GM19455 (cell line): ENCODE data around the gene KCNA2.

ENCODE experiments used
- ATAC-seq: cut with Tn5 transposase; IDR thresholded peaks from one replicate; pipeline ENCODE4 v1.9.1; 2021; ENCODE audit not compliant: unreplicated experiment

Gene KCNA2

DNA sequence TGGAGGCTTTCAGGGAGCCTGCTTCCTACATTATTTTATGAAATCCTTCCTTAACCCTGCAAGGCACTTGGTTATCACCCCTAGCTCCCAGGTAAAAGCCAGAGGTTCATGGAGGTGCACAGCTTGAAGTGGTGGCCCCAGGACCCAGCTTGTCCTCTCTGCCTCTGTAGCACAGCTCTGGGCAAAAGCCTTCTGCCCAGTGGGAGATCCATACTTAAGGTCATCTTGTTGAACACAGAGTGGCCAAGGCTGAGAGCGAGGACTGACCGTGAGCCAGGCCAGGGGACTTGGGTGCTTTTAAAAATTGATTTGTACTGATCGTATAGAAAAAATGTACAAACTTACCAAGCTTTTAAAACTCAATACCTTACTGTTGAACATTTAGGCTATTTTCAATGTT is 33.4 kb downstream of the KCNA2 start:
- no peak for ATAC-seq

DNA sequence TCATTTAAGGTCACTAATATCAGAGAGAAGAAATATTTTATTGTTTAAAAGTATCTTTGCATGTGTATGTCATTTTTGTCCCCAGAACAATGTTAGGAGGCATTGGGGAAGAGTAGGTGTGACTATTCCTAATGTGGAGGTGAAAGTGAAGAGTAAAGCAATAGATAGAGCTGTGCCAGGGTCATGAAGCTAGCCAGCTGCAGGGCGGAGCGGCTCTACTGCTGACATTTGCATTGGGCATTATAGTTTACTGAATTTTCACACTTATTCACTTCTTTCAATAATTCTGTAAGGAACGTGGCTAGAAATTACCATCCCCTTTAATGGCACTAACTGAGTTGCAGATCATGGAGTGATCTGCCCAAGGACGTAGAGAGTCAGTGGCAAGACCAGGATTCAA is 35.3 kb downstream of the KCNA2 start:
- no peak for ATAC-seq

DNA sequence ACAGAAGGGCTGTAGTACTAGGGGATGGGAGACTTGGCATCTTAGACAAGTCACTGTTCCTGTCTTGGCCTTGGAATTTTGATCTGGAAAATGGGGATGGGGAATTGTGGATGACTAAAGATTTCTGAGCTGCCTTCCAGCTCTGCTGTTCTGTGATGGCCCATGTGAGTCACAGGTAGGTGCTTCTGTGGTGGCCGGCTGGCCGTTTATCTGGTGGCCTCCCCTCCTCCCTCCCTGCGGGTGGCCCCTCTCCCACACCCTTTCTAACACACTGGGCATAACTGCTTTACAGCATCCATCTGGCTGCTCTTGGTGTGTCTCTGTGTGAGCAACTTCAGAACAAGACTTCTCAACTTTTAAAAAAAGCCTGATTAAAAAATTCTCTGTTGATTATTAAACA is 35.9 kb downstream of the KCNA2 start:
- no peak for ATAC-seq

GRCh38 chr1:110566836-110567235 is 39.3 kb downstream of the KCNA2 start:
- no peak for ATAC-seq

DNA sequence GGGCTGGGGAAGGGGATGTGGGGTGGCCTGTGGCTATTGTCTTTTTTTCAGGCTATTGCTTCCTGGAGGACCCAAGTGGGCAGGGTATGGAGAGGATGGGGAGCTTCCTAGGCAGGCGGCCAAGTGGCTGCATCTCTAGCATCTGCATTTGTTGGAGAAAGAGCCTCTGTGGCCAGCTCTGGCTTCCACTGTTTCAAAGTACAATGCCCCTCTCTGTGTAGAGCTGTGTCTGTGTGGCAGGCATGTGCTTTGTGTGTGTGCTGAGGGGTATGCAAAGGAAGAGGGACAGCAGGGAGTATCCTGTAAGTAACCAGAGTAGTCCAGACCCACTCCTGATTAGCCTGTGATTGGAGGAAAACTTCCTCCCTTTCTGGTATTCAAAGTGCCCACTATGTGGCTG is 40.6 kb downstream of the KCNA2 start:
- ATAC-seq, result no peak

GRCh38 chr1:110563089-110563488 is 43.1 kb downstream of the KCNA2 start:
- ATAC-seq, result no peak

DNA sequence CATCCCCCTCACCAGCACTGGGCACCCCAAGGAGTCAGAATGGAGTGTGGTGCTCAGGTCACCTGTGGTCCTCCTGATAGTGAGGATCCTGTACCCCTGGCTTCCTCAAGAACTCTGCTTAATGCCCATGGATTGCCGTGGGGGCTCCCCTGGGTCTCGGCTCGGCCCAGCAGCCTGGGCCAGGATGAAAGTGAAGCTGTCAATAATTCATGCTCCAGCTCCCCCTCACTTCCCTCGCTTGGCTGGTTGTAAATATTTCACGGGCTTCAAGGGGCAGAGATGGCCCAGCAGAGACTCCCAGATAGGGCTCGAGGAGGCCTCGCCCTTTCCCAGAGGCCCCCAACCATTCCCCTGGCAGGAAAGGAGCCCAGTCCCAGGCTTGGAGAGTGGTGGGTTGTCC is 44.6 kb downstream of the KCNA2 start:
- ATAC-seq, result no peak

DNA sequence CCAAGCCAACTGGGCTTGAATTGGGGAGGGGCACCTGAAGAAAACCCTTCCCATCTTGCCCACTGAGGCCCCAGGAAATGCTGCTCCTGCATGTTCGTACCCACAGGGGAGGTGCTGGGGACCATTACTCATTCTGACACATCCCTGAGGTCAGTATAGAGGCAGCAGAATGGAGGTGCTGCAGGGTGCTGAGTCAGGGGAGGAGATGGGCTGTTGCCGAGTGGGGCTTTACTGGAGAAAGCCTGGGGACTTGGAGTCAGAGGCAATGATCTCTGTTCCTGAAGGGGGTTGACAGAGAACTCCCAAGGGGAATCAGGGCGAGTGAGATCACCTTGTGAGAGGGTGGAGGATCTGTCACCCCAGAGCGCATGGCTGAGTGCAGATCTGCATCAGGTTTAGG is 47.0 kb downstream of the KCNA2 start:
- ATAC-seq, result no peak

GRCh38 chr1:110557481-110557880 is 48.7 kb downstream of the KCNA2 start:
- no peak for ATAC-seq

DNA sequence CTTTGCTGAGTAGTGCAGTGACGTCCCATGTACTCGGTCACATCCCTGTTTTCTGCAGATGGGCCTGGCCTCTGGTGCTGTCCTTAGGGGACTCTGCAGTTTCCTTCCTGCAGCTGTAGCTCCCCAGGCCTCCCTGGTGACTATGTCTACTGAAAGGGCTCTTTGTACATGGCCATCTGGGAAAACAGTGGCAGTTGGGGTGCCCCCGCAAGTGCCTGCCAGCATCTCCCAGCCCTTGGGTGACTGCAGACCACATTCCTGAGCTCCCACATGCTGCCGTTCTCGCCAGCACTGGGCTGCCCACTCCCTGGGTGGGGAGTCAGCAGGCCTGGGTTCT is 49.7 kb downstream of the KCNA2 start:
- ATAC-seq, result no peak

- ATAC-seq, result no peak
Observed at GRCh38 chr1:110555807-110556470, 50.2 kb downstream of the KCNA2 start.

GRCh38 chr1:110554871-110555801 is 51.0 kb downstream of the KCNA2 start:
- ATAC-seq, result no peak

DNA sequence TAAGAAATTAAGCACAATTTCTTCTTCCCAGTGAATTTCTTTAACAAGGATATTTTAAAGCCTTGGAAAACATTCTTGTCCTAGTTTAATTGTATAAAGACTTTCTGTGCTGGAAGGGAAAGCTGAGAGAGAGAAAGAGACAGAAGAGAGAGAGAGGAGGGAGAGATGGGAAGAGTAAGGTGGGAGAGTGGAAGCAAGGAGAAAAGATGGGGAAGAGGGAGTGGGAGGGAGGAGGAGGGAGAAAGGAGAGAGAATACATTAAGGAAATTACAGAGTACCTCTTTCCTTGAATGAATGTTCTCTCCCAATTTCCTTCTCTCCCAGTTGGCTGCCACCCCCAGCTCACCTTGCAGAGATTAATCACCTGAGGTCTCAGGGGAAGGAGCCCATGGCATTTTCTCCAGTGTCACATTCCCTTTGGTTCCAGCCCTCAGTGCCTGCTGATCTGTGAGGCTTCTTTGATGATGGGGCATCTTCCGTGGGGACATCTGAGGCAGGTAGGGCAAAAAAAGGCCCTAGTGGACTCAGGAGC is 54.8 kb downstream of the KCNA2 start:
- ATAC-seq, result no peak

GRCh38 chr1:110549831-110550230 is 56.3 kb downstream of the KCNA2 start:
- no peak for ATAC-seq

DNA sequence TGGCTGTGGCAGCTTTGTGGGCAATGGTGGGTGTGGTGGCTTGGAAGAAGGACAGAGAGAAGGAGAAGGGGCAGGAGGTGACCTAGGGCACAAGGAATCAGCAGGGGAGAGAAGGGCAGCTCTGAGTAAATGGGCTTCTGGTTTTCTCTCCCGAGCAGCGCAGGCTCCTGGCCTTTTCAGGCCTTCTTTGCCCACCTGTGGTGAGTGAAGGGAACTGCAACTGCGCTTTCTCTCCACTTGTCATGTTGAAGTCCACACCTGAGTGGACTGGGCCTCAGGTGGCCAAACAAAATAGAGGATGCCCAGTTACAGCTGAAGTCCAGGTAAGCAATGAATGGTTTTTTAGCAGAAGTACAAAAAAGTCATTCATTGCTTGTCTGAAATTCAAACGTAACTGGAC is 57.8 kb downstream of the KCNA2 start:
- no peak for ATAC-seq

DNA sequence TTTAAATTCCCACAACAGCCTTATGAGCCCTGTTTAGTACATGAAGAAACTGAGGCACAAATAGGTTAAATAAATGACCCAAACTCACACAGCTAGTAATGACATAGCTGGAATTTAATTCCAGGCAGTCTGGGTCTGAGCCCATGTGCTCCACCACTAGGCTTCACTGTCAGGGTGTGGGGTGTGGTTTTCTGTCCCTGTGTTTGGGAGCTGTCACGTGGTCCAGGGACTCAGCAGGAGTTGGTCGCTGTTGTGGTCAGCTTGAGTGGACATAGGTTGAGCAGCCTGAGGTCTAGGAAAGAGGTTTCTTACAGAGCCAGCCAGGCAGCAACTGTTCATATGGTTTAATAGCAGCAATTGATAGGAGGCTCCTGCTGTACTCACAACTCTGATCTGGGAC is 59.1 kb downstream of the KCNA2 start:
- no peak for ATAC-seq

DNA sequence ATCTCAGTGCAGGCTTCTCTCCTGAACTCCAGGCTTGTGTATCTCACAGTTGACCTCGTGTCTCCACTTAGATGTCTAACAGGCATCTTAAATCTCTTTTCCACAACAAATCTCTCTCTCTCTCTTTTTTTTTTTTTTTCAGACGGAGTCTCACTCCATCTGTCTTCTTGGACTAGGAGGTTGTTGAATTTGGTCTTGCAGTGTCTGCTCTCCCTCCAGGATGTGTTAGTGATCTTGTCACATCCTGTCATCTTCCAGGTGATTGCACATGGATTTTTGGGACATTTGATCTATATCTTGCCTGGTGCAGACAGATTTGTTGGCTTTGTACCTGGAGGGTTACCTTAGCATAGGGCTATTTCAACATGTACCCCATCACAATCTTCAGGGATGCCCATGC is 60.7 kb downstream of the KCNA2 start:
- ATAC-seq, result no peak

DNA sequence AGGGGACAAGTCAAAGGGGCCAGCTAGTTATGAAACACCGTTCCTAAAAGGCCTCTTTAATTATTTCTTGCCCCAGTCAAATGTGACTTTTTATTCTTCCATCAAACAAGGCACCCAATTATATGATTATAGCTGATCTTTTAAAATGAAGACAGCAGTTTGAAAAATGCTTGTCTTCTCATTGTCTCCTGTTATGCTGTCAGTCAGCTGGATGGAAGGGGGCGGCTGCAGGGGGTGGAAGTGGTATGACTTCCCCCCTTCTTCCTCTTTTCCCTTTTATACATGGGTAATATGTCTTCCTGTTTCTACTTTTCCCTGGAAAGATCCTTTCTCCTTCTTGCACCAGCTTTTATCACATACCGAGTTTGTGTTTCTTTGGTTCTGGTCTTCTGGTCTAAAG is 61.4 kb downstream of the KCNA2 start:
- no peak for ATAC-seq
